ENCODE results near the gene BCL7A. TPM values are rescaled to one million over a fixed set of nuclear protein-coding genes. Genes with fewer than 3 reads are reported as not detected.
A peak's percentile ranks its signal among the peaks of the same experiment; 100 is the strongest.

Gene BCL7A
- polyA plus RNA-seq, 2 of the 4 experiments (the other 2 are of a cell fraction): 9.2 to 9.4 TPM

GRCh38 chr12:122076743-122077495 lies 55.2 kb downstream of the BCL7A start:
- CTCF ChIA-PET: interaction anchor here (1.2 to 32.3 kb wide), 3 partner anchors 11 to 47 kb away, joined by 3 to 850 read pairs (median 5); no protein-coding TSS in a partner anchor
- POLR2A ChIA-PET: no interaction called here
- peak overlapping the region; percentile 9 to 98; a peak in 4 of 6 replicates for H3K27ac ChIP-seq

GRCh38 chr12:122078141-122079032 lies 56.7 kb downstream of the BCL7A start, which contains the start of gene MLXIP:
Gene MLXIP (plus strand): TSS chr12:122078756. CDS start chr12:122078854, 98 bp downstream.
- H3K27ac ChIP-seq: peak within 1 kb of the TSS; percentile 88 to 98
- WGBS (ENCODE audit: missing lambda C conversion rate): 22% methylated on average over 16 of the region's 113 CpGs
- H3K4me1 ChIP-seq: peaks cover 46% of the 10 kb centered on the region
- FAIRE-seq (no peak), ATAC-seq (peak; percentile 83 to 86), DNase-seq (ENCODE audit: low read depth in 1 of 2, low spot score in 1 of 2) (peak; percentile 94)
- H3K4me2 ChIP-seq: peak within 1 kb of the TSS; percentile 93
- POLR2A ChIA-PET: interaction anchor here (0.6 to 1.4 kb wide), 14 partner anchors 10 to 113 kb away, joined by 3 to 14 read pairs (median 4); no protein-coding TSS in a partner anchor
- H3K9me3 ChIP-seq: no peaks in the 10 kb centered on the region
- CTCF ChIA-PET: interaction anchor here (0.6 to 32.3 kb wide), 6 partner anchors 11 to 46 kb away, joined by 3 to 850 read pairs (median 4); no protein-coding TSS in a partner anchor
- H3K4me3 ChIP-seq: peak within 1 kb of the TSS; percentile 94
- no peak for TF ChIP-seq RARB (CRISPR knock-in tag; IDR thresholded peaks at IDR 0.05)
- peak; percentile 82 for TF ChIP-seq HOXB13 (CRISPR knock-in tag; IDR thresholded peaks at IDR 0.05; ENCODE audit: low read depth)
- TF ChIP-seq PHF8 (IDR thresholded peaks at IDR 0.05; ENCODE audit: borderline replicate concordance, low read depth): peak; percentile 41; the same call in 1 of the 2 replicates
- TF ChIP-seq, protein P1, sequence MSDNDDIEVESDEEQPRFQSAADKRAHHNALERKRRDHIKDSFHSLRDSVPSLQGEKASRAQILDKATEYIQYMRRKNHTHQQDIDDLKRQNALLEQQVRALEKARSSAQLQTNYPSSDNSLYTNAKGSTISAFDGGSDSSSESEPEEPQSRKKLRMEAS (IDR thresholded peaks at IDR 0.05): peak; percentile 99
- TF ChIP-seq MYC (IDR thresholded peaks at IDR 0.05; ENCODE audit: borderline replicate concordance, low read length): peak; percentile 84
- TF ChIP-seq MAZ (IDR thresholded peaks at IDR 0.05; ENCODE audit: borderline replicate concordance, low read depth, low read length): no peak
- TF ChIP-seq CHD4 (IDR thresholded peaks at IDR 0.05; ENCODE audit: borderline replicate concordance): no peak
- no peak for TF ChIP-seq EP300 (IDR thresholded peaks at IDR 0.05)
- peak; percentile 52; the same call in 1 of the 2 replicates for TF ChIP-seq HEYL (CRISPR knock-in tag; IDR thresholded peaks at IDR 0.05)
- TF ChIP-seq HOXB5 (CRISPR knock-in tag; IDR thresholded peaks at IDR 0.05): peak; percentile 79; the same call in 1 of the 2 replicates
- TF ChIP-seq, protein P2, sequence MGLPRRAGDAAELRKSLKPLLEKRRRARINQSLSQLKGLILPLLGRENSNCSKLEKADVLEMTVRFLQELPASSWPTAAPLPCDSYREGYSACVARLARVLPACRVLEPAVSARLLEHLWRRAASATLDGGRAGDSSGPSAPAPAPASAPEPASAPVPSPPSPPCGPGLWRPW (IDR thresholded peaks at IDR 0.05): no peak
- TF ChIP-seq NPAS2 (CRISPR knock-in tag; IDR thresholded peaks at IDR 0.05; ENCODE audit: borderline replicate concordance): no peak
- TF ChIP-seq, protein P3, sequence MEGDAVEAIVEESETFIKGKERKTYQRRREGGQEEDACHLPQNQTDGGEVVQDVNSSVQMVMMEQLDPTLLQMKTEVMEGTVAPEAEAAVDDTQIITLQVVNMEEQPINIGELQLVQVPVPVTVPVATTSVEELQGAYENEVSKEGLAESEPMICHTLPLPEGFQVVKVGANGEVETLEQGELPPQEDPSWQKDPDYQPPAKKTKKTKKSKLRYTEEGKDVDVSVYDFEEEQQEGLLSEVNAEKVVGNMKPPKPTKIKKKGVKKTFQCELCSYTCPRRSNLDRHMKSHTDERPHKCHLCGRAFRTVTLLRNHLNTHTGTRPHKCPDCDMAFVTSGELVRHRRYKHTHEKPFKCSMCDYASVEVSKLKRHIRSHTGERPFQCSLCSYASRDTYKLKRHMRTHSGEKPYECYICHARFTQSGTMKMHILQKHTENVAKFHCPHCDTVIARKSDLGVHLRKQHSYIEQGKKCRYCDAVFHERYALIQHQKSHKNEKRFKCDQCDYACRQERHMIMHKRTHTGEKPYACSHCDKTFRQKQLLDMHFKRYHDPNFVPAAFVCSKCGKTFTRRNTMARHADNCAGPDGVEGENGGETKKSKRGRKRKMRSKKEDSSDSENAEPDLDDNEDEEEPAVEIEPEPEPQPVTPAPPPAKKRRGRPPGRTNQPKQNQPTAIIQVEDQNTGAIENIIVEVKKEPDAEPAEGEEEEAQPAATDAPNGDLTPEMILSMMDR (IDR thresholded peaks at IDR 0.05): no peak
- TF ChIP-seq, protein P4, sequence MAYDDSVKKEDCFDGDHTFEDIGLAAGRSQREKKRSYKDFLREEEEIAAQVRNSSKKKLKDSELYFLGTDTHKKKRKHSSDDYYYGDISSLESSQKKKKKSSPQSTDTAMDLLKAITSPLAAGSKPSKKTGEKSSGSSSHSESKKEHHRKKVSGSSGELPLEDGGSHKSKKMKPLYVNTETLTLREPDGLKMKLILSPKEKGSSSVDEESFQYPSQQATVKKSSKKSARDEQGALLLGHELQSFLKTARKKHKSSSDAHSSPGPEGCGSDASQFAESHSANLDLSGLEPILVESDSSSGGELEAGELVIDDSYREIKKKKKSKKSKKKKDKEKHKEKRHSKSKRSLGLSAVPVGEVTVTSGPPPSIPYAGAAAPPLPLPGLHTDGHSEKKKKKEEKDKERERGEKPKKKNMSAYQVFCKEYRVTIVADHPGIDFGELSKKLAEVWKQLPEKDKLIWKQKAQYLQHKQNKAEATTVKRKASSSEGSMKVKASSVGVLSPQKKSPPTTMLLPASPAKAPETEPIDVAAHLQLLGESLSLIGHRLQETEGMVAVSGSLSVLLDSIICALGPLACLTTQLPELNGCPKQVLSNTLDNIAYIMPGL (CRISPR knock-in tag; IDR thresholded peaks at IDR 0.05; ENCODE audit: borderline replicate concordance): no peak
- TF ChIP-seq HOXA7 (CRISPR knock-in tag; IDR thresholded peaks at IDR 0.05): no peak
- no peak for TF ChIP-seq FOSL2 (IDR thresholded peaks at IDR 0.05)
- no peak; the same call in 1 of the 2 replicates for TF ChIP-seq FOSL2 (CRISPR knock-in tag; IDR thresholded peaks at IDR 0.05)
- no peak for TF ChIP-seq KDM5A (IDR thresholded peaks at IDR 0.05)
- TF ChIP-seq TFCP2L1 (CRISPR knock-in tag; IDR thresholded peaks at IDR 0.05): no peak
- TF ChIP-seq TP53 (CRISPR knock-in tag; IDR thresholded peaks at IDR 0.05): peak; percentile 52; the same call in 1 of the 2 replicates
- no peak for TF ChIP-seq JUNB (IDR thresholded peaks at IDR 0.05)
- peak; percentile 80; the same call in 1 of the 2 replicates for TF ChIP-seq EHF (CRISPR knock-in tag; IDR thresholded peaks at IDR 0.05)
- no peak for TF ChIP-seq MAFK (IDR thresholded peaks at IDR 0.05; ENCODE audit: partially characterized antibody)
- TF ChIP-seq CEBPB (IDR thresholded peaks at IDR 0.05): no peak
- TF ChIP-seq ZNF302 (CRISPR knock-in tag; IDR thresholded peaks at IDR 0.05): no peak
- no peak for TF ChIP-seq CBX8 (IDR thresholded peaks at IDR 0.05)
- no peak for TF ChIP-seq SREBF2 (IDR thresholded peaks at IDR 0.05)
- TF ChIP-seq NFE2L2 (conservative IDR thresholded peaks at IDR 0.05; ENCODE audit: low read length): no peak
- no peak for TF ChIP-seq POLR2AphosphoS2 (conservative IDR thresholded peaks at IDR 0.05; ENCODE audit: low read length)
- TF ChIP-seq ZC3H11A (IDR thresholded peaks at IDR 0.05): no peak
- no peak for TF ChIP-seq EHMT2 (IDR thresholded peaks at IDR 0.05; ENCODE audit: low read depth)

More at GRCh38 chr12:122076743-122077495, 55.2 kb downstream of the BCL7A start:
- Histone ChIP-seq H3K4me1 (peaks cover 49% of the 10 kb centered on the region), H3K9me3 (no peaks in the 10 kb centered on the region), H3K4me2 (no peak overlapping the region; the same call in 2 of the 3 replicates), H3K4me3 (no peak overlapping the region)
- DNase-seq (ENCODE audit: low read depth in 1 of 2, low spot score in 1 of 2): no peak
- WGBS (ENCODE audit: missing lambda C conversion rate): 94% methylated on average over 10 of the region's 10 CpGs
- TF ChIP-seq CBX8 (IDR thresholded peaks at IDR 0.05) (no peak), JUN (IDR thresholded peaks at IDR 0.05) (0 out of 5 replicates have a peak, but pooled peaks of 1 of the 2 experiments have one; percentile 21), NFE2L2 (conservative IDR thresholded peaks at IDR 0.05; ENCODE audit: low read length) (peak; percentile 63)
- ATAC-seq: no peak
- FAIRE-seq: no peak

Data from A549 (cell line).